PC-9 (cell line): ENCODE data around the gene TET2. TPM values are rescaled to one million over a fixed set of nuclear protein-coding genes. Genes with fewer than 3 reads are reported as not detected.

ENCODE experiments used
- BruUV-seq: library from RNA; stranded (reverse); fragments of 400-500 nt; replicated peaks from 2 replicates; lab custom pipeline; 2021; lab: Mats Ljungman, UMichigan
- CTCF ChIA-PET: fragments of 300-600 bp; sonication (Branson Sonifier 250); formaldehyde crosslinking; loops from one replicate; lab custom pipeline; 2022; ENCODE audit warnings: antibody characterized with exemption; lab: Charles Lee
- POLR2A ChIA-PET: fragments of 300-600 bp; sonication (Branson Sonifier 250); formaldehyde crosslinking; loops from one replicate; lab custom pipeline; 2022; ENCODE audit warnings: antibody characterized with exemption; ENCODE audit not compliant: unreplicated experiment; lab: Charles Lee
- DNase-seq, 2 experiments: peaks; one replicate each; pipeline versions ENCODE4 v3.0.0 to v3.0.0-alpha.2; 2015 to 2022; ENCODE audit warnings: mixed read lengths in 1 of 2
- H2AFZ ChIP-seq: fragments of 200-600 bp; sonication (generic); 2 replicates; pipeline ENCODE4 v1.8.1; 2017; ENCODE audit warnings: antibody characterized with exemption
- H3F3A ChIP-seq: fragments of 200-600 bp; sonication (generic); 2 replicates; pipeline ENCODE4 v1.8.1; 2017; ENCODE audit warnings: antibody characterized with exemption, mild to moderate bottlenecking, low read depth; ENCODE audit not compliant: insufficient read depth
- H3K27ac ChIP-seq: fragments of 200-600 bp; sonication (generic); 2 replicates; pipeline ENCODE4 v1.6.1; 2016; ENCODE audit warnings: mixed run types
- H3K27me3 ChIP-seq: fragments of 200-600 bp; sonication (generic); 2 replicates; pipeline ENCODE4 v1.6.1; 2016; ENCODE audit warnings: low read depth, mixed run types; ENCODE audit not compliant: insufficient read depth
- H3K36me3 ChIP-seq: fragments of 200-600 bp; sonication (generic); 2 replicates; pipeline ENCODE4 v1.6.1; 2016; ENCODE audit warnings: low read depth, mixed run types
- H3K4me1 ChIP-seq: fragments of 200-600 bp; sonication (generic); replicated peaks from 2 replicates; pipeline ENCODE4 v1.6.1; 2016; ENCODE audit warnings: mixed run types; ENCODE audit not compliant: insufficient read depth
- H3K4me2 ChIP-seq: fragments of 200-600 bp; sonication (generic); 2 replicates; pipeline ENCODE4 v1.6.1; 2017; ENCODE audit warnings: mixed run types
- H3K4me3 ChIP-seq: fragments of 200-600 bp; sonication (generic); 2 replicates; pipeline ENCODE4 v1.6.1; 2016; ENCODE audit warnings: mixed run types
- H3K79me2 ChIP-seq: fragments of 200-600 bp; sonication (generic); 2 replicates; pipeline ENCODE4 v1.6.1; 2017; ENCODE audit warnings: low read depth, mixed run types
- H3K9me2 ChIP-seq: fragments of 200-600 bp; sonication (generic); 2 replicates; pipeline ENCODE4 v1.8.1; 2017; ENCODE audit warnings: mild to moderate bottlenecking; ENCODE audit not compliant: insufficient read depth
- H3K9me3 ChIP-seq: fragments of 200-600 bp; sonication (generic); 2 replicates; pipeline ENCODE4 v1.8.1; 2016; ENCODE audit warnings: low read depth; ENCODE audit not compliant: insufficient read depth
- H4K20me1 ChIP-seq: fragments of 200-600 bp; sonication (generic); 2 replicates; pipeline ENCODE4 v1.8.1; 2017; ENCODE audit not compliant: insufficient read depth
- CTCF ChIP-seq: fragments of 200-600 bp; sonication (generic); conservative IDR thresholded peaks from 2 replicates; pipeline ENCODE4 v1.6.1; 2017; ENCODE audit warnings: mixed run types, antibody characterized with exemption, mild to moderate bottlenecking, moderate library complexity
- EZH2 ChIP-seq: fragments of 200-600 bp; sonication (generic); IDR thresholded peaks from 2 replicates; pipeline ENCODE4 v1.8.0; 2017; ENCODE audit warnings: antibody characterized with exemption, low read depth
- intact Hi-C: fragments of 100-400 bp; cut with micrococcal nuclease; formaldehyde crosslinking; loops from one replicate; pipeline ENCODE4 v1.10.0; 2022; ENCODE audit not compliant: unreplicated experiment
- total RNA-seq: library from RNA; stranded (reverse); gene quantifications from 2 replicates; pipeline ENCODE4 v1.2.3, GENCODE V29; 2021

TET2 gene
- total RNA-seq, 1 experiment from 2014 or later, result 6.6 TPM

- ChIA-PET POLR2A (no interaction called here), CTCF (no interaction called here)
- no peaks in the 10 kb centered on the region for H3K36me3 ChIP-seq
- H2AFZ ChIP-seq, result no peak overlapping the region
- no peaks in the 10 kb centered on the region for H3F3A ChIP-seq
- no peaks in the 10 kb centered on the region for H4K20me1 ChIP-seq
- H3K4me1 ChIP-seq, result no peaks in the 10 kb centered on the region
- H3K4me2 ChIP-seq, result no peak overlapping the region
- H3K27ac ChIP-seq, result no peak overlapping the region
- no peaks in the 10 kb centered on the region for H3K9me3 ChIP-seq
- no TSS peak for BruUV-seq
- no peaks in the 10 kb centered on the region for H3K9me2 ChIP-seq
- no peaks in the 10 kb centered on the region for H3K79me2 ChIP-seq
- DNase-seq, result no peak
- TF ChIP-seq EZH2 (no peak), CTCF (no peak)
- H3K27me3 ChIP-seq, result no peaks in the 10 kb centered on the region
- H3K4me3 ChIP-seq, result no peak overlapping the region
- intact Hi-C loops, result no loop called here
These were observed 19.6 kb upstream of the TET2 start for GRCh38 chr4:105127170-105127445.

DNA sequence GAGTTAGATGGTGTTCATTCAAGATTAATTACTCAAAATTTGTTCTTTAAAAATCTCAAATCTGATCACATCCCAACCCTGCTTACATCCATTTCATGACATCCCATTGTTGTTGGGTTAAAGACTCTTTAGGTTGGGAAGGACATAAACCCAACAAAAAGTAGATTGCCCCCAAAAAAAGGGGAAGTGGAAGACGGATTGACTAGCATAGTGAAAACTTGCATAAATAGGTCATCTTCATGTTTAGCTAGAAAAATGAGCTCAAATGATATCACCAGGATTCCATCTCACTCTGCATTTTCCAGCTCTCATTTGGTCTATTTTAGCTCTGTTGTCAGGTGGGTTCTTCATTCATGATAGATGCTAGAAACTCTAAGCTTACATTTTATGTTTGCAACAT lies 18.5 kb upstream of the TET2 start:
- Histone ChIP-seq H4K20me1 (no peaks in the 10 kb centered on the region), H3K27me3 (no peaks in the 10 kb centered on the region), H3K27ac (no peak overlapping the region), H3K4me3 (no peak overlapping the region), H3K4me2 (no peak overlapping the region), H2AFZ (no peak overlapping the region), H3K36me3 (no peaks in the 10 kb centered on the region), H3K9me2 (no peaks in the 10 kb centered on the region), H3F3A (no peaks in the 10 kb centered on the region), H3K4me1 (no peaks in the 10 kb centered on the region), H3K79me2 (no peaks in the 10 kb centered on the region), H3K9me3 (no peaks in the 10 kb centered on the region)
- TF ChIP-seq EZH2, result no peak
- TF ChIP-seq CTCF, result no peak
- no TSS peak for BruUV-seq
- no peak for DNase-seq
- ChIA-PET POLR2A (no interaction called here), CTCF (no interaction called here)
- intact Hi-C loops, result no loop called here

DNA sequence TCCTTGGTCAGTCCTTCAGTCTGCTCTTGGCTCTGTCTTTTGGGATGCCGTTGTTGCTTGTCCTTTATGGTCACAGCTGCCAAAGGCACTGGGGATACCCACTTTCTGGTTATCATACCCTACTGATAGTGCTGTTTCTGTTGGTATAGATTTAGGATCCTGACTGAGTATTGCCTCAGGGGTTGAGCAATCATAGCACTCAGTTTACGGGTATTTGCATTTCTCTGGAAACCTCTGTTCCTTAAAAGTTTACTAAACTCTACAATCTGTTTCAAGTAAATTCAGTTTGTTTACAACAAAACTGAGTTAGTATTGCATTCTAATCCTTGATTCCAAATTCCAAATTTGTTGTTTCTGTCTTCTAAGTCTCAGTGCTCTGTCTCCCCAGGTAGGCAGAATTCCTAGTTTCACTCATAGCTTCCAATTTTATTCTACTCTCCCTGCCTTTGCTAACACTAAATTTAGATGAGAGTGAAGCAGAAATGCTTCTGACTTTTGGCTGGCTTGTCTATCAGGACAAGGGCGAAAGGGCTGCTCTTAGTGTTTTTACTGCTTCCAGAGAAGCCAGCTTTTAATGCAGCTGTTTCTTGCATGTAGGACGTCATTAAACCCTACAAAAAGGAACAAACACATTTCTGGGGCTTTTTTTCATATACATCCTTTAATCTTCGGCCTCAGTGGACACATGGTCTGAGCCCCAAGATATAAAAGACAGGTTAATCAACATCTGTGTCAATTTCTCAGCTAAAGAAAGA lies 17.2 kb upstream of the TET2 start:
- Histone ChIP-seq H2AFZ (no peak overlapping the region), H3K4me3 (no peak overlapping the region), H3K9me2 (no peaks in the 10 kb centered on the region), H3K4me2 (no peak overlapping the region), H3K4me1 (no peaks in the 10 kb centered on the region), H3F3A (no peaks in the 10 kb centered on the region), H3K36me3 (no peaks in the 10 kb centered on the region), H3K27me3 (no peaks in the 10 kb centered on the region), H3K27ac (no peak overlapping the region), H3K9me3 (no peaks in the 10 kb centered on the region), H3K79me2 (no peaks in the 10 kb centered on the region), H4K20me1 (no peaks in the 10 kb centered on the region)
- intact Hi-C loops, result no loop called here
- TF ChIP-seq CTCF (no peak), EZH2 (no peak)
- CTCF ChIA-PET, result no interaction called here
- no TSS peak for BruUV-seq
- DNase-seq, result no peak
- POLR2A ChIA-PET, result no interaction called here
